GM23248 (cell line): ENCODE data around the gene ZNF222. TPM values are rescaled to one million over a fixed set of nuclear protein-coding genes. Genes with fewer than 3 reads are reported as not detected.

ENCODE experiments used
- DNase-seq: peaks from one replicate; pipeline ENCODE4 v3.0.0-alpha.2; 2015
- H2AFZ ChIP-seq: fragments of 200-600 bp; sonication (generic); 2 replicates; pipeline ENCODE4 v1.6.1; 2016; ENCODE audit warnings: antibody characterized with exemption
- H3F3A ChIP-seq: fragments of 200-600 bp; sonication (generic); 2 replicates; pipeline ENCODE4 v1.6.1; 2016; ENCODE audit warnings: mild to moderate bottlenecking, antibody characterized with exemption, mixed run types; ENCODE audit not compliant: insufficient read depth
- H3K27ac ChIP-seq: fragments of 200-600 bp; sonication (generic); 2 replicates; pipeline ENCODE4 v1.5.1; 2016; ENCODE audit warnings: mild to moderate bottlenecking
- H3K27me3 ChIP-seq: fragments of 200-600 bp; sonication (generic); replicated peaks from 2 replicates; pipeline ENCODE4 v1.6.1; 2016; ENCODE audit warnings: mild to moderate bottlenecking; ENCODE audit not compliant: insufficient read depth
- H3K36me3 ChIP-seq: fragments of 200-600 bp; sonication (generic); 2 replicates; pipeline ENCODE4 v1.6.1; 2016; ENCODE audit warnings: low read depth, mild to moderate bottlenecking
- H3K4me1 ChIP-seq: fragments of 200-600 bp; sonication (generic); 2 replicates; pipeline ENCODE4 v1.6.1; 2016; ENCODE audit warnings: mild to moderate bottlenecking; ENCODE audit not compliant: insufficient read depth
- H3K4me2 ChIP-seq: fragments of 200-600 bp; sonication (generic); one replicate; pipeline ENCODE4 v1.6.1; 2016; ENCODE audit warnings: mild to moderate bottlenecking; ENCODE audit not compliant: unreplicated experiment
- H3K4me3 ChIP-seq: fragments of 200-600 bp; sonication (generic); 2 replicates; pipeline ENCODE4 v1.5.1; 2016; ENCODE audit warnings: mild to moderate bottlenecking
- H3K79me2 ChIP-seq: fragments of 200-600 bp; sonication (generic); 2 replicates; pipeline ENCODE4 v1.6.1; 2016; ENCODE audit warnings: mild to moderate bottlenecking; ENCODE audit not compliant: insufficient read depth
- H3K9ac ChIP-seq: fragments of 200-600 bp; sonication (generic); 2 replicates; pipeline ENCODE4 v1.6.1; 2016; ENCODE audit warnings: mild to moderate bottlenecking
- H3K9me2 ChIP-seq: fragments of 200-600 bp; sonication (generic); 2 replicates; pipeline ENCODE4 v1.6.1; 2016; ENCODE audit warnings: mixed run types, mild to moderate bottlenecking, moderate library complexity; ENCODE audit not compliant: insufficient read depth
- H3K9me3 ChIP-seq: fragments of 200-600 bp; sonication (generic); one replicate; pipeline ENCODE4 v1.6.1; 2017; ENCODE audit warnings: low read depth
- H4K20me1 ChIP-seq: fragments of 200-600 bp; sonication (generic); 2 replicates; pipeline ENCODE4 v1.6.0; 2016; ENCODE audit not compliant: insufficient read depth
- EZH2 ChIP-seq: fragments of 200-600 bp; sonication (generic); IDR thresholded peaks from 2 replicates; pipeline ENCODE4 v1.6.1; 2018; ENCODE audit warnings: antibody characterized with exemption, mild to moderate bottlenecking; ENCODE audit not compliant: insufficient read depth, poor library complexity, severe bottlenecking
- EZH2phosphoT487 ChIP-seq: fragments of 200-600 bp; sonication (generic); IDR thresholded peaks from 2 replicates; pipeline ENCODE4 v1.6.1; 2018; ENCODE audit warnings: antibody characterized with exemption, moderate library complexity, mild to moderate bottlenecking, low read depth; ENCODE audit not compliant: insufficient read depth
- WGBS, 2 experiments: methylation state at CpG; one replicate each; pipeline ENCODE4 v1.1.6; 2015 to 2017; ENCODE audit warnings: low lambda C conversion rate in 2 of 2, low coverage in 1 of 2; ENCODE audit errors: missing lambda C conversion rate in 2 of 2; 5-methylcytosine and 5-hydroxymethylcytosine counted together
- in situ Hi-C: fragments of 300-500 bp; cut with MboI; formaldehyde crosslinking; loops from 2 replicates; pipeline ENCODE4 v1.15.0; 2020
- polyA plus RNA-seq: library from polyadenylated mRNA; unstranded; fragments of >200 nt; fragmentation: Nextera tagmentation; extraction: Ambion mirVana; gene quantifications from 2 replicates; pipeline ENCODE4 v1.2.1, GENCODE V29; 2016
- total RNA-seq: library from RNA; depleted of rRNA; stranded (reverse); fragments of >200 nt; shearing (Covaris generic); gene quantifications from 2 replicates; pipeline ENCODE4 v1.2.3, GENCODE V29; 2014

The ZNF222 gene
- total and polyA plus RNA-seq, 2 experiments from 2014 or later = 3.2 to 6.6 TPM

- in situ Hi-C loops = no loop called here
- H3K9me3 ChIP-seq = no peaks in the 10 kb centered on the region
- no peak overlapping the region for H3K9ac ChIP-seq
Measured at GRCh38 chr19:44021221-44021620, 4.0 kb upstream of the ZNF222 start.

GRCh38 chr19:44024900-44025216 lies 321 bp upstream of the ZNF222 start:
- H3K4me1 ChIP-seq = peaks cover 5% of the 10 kb centered on the region; the same call in 1 of the 2 replicates
- no peaks in the 10 kb centered on the region for H3F3A ChIP-seq
- peak overlapping the region; percentile 99 for H2AFZ ChIP-seq
- H3K79me2 ChIP-seq = peaks cover 12% of the 10 kb centered on the region
- H3K27me3 ChIP-seq = no peaks in the 10 kb centered on the region
- peak overlapping the region; percentile 100 for H3K4me3 ChIP-seq
- no peaks in the 10 kb centered on the region for H3K9me3 ChIP-seq
- 0 out of 2 replicates have a peak overlapping the region, but pooled peaks have one; percentile 50 for H3K27ac ChIP-seq
- H3K9ac ChIP-seq = peak overlapping the region; percentile 94
- in situ Hi-C loops = no loop called here
- no peak for DNase-seq
- TF ChIP-seq EZH2 = no peak
- peaks cover 19% of the 10 kb centered on the region for H3K36me3 ChIP-seq
- peak overlapping the region; percentile 85 for H3K4me2 ChIP-seq
- WGBS, 2 experiments = 49 to 51% methylated on average over 4 of the region's 4 CpGs
- no peaks in the 10 kb centered on the region for H4K20me1 ChIP-seq
- no peaks in the 10 kb centered on the region for H3K9me2 ChIP-seq

More at GRCh38 chr19:44021221-44021620, 4.0 kb upstream of the ZNF222 start:
- no peak for DNase-seq
- no peaks in the 10 kb centered on the region for H4K20me1 ChIP-seq
- H3K4me3 ChIP-seq = no peak overlapping the region
- no peak overlapping the region for H3K27ac ChIP-seq
- no peaks in the 10 kb centered on the region for H3K9me2 ChIP-seq
- no peaks in the 10 kb centered on the region for H3K36me3 ChIP-seq
- no peak overlapping the region for H2AFZ ChIP-seq
- no peak overlapping the region for H3K4me2 ChIP-seq
- H3K79me2 ChIP-seq = peaks cover 11% of the 10 kb centered on the region
- H3F3A ChIP-seq = no peaks in the 10 kb centered on the region
- H3K4me1 ChIP-seq = peaks cover 5% of the 10 kb centered on the region; the same call in 1 of the 2 replicates
- TF ChIP-seq EZH2phosphoT487 = no peak
- no peak for TF ChIP-seq EZH2
- no peaks in the 10 kb centered on the region for H3K27me3 ChIP-seq

GRCh38 chr19:44026622-44027021 lies 1.4 kb downstream of the ZNF222 start:
- no peak overlapping the region for H3K4me2 ChIP-seq
- no peaks in the 10 kb centered on the region for H3F3A ChIP-seq
- H3K9ac ChIP-seq = no peak overlapping the region
- no peaks in the 10 kb centered on the region for H4K20me1 ChIP-seq
- no peak overlapping the region for H2AFZ ChIP-seq
- no peaks in the 10 kb centered on the region for H3K9me2 ChIP-seq
- H3K27me3 ChIP-seq = no peaks in the 10 kb centered on the region
- in situ Hi-C loops = no loop called here
- peaks cover 5% of the 10 kb centered on the region; the same call in 1 of the 2 replicates for H3K4me1 ChIP-seq
- H3K9me3 ChIP-seq = peaks cover 3% of the 10 kb centered on the region
- H3K4me3 ChIP-seq = no peak overlapping the region
- no peak overlapping the region for H3K27ac ChIP-seq
- no peak for DNase-seq
- WGBS, 2 experiments = 96 to 99% methylated on average over 6 of the region's 6 CpGs
- TF ChIP-seq EZH2 (no peak), EZH2phosphoT487 (no peak)
- peaks cover 12% of the 10 kb centered on the region for H3K79me2 ChIP-seq
- peaks cover 36% of the 10 kb centered on the region for H3K36me3 ChIP-seq

DNA sequence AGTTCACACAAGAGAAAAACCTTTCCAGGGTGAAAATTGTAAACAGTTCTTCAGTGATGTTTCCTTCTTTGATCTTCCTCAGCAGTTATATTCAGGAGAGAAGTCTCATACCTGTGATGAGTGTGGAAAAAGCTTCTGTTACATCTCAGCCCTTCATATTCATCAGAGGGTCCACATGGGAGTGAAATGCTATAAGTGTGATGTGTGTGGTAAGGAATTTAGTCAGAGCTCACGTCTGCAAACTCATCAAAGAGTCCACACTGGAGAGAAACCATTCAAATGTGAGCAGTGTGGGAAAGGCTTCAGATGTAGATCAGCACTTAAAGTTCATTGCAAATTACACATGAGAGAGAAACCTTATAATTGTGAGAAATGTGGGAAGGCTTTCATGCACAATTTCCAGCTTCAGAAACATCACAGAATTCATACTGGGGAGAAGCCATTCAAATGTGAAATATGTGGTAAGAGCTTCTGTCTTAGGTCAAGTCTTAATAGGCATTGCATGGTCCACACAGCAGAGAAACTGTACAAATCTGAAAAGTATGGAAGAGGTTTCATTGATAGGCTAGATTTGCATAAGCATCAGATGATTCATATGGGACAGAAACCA lies 6.9 kb downstream of the ZNF222 start:
- TF ChIP-seq EZH2phosphoT487 = no peak
- Histone ChIP-seq H3K9ac (no peak overlapping the region), H3K9me3 (peaks cover 8% of the 10 kb centered on the region), H3K27me3 (no peaks in the 10 kb centered on the region), H3K36me3 (peaks cover 52% of the 10 kb centered on the region), H3K79me2 (no peaks in the 10 kb centered on the region), H3K4me2 (no peak overlapping the region), H3K27ac (no peak overlapping the region), H3K4me1 (no peaks in the 10 kb centered on the region), H3K9me2 (no peaks in the 10 kb centered on the region), H3K4me3 (no peak overlapping the region), H4K20me1 (no peaks in the 10 kb centered on the region), H3F3A (no peaks in the 10 kb centered on the region), H2AFZ (no peak overlapping the region)
- DNase-seq = no peak
- 48 to 56% methylated on average over 1 of the region's 1 CpG for WGBS, 2 experiments
- in situ Hi-C loops = no loop called here

DNA sequence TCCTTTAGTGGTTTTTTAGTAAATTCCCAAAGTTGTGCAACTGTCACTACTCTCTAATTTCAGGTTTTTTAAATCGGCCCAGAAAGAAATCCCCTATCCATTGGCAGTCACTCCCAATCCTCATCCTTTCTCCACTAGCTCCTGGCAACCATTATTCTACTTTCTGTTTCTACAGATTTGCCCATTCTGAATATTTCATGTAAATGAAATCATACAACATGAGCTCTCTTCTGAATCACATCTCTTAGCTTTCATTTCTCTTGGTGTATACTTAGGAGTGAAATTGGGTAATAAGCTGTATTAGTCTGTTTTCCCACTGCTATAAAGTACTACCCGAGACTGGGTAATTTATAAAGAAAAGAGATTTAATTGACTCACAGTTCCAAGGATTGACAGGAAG lies 17.0 kb downstream of the ZNF222 start:
- no peak overlapping the region for H3K4me3 ChIP-seq
- no peak for DNase-seq
- no peaks in the 10 kb centered on the region for H3F3A ChIP-seq
- H3K9me3 ChIP-seq = no peaks in the 10 kb centered on the region
- no peaks in the 10 kb centered on the region for H3K9me2 ChIP-seq
- no peak overlapping the region for H3K9ac ChIP-seq
- H3K4me2 ChIP-seq = no peak overlapping the region
- H3K79me2 ChIP-seq = no peaks in the 10 kb centered on the region
- no peaks in the 10 kb centered on the region for H4K20me1 ChIP-seq
- H2AFZ ChIP-seq = no peak overlapping the region
- in situ Hi-C loops = no loop called here
- H3K4me1 ChIP-seq = no peaks in the 10 kb centered on the region
- no peaks in the 10 kb centered on the region for H3K36me3 ChIP-seq
- WGBS, 2 experiments = 7 to 16% methylated on average over 2 of the region's 2 CpGs
- H3K27ac ChIP-seq = no peak overlapping the region
- TF ChIP-seq EZH2phosphoT487 = no peak
- TF ChIP-seq EZH2 = no peak
- H3K27me3 ChIP-seq = 0 out of 2 replicates have a peak, but pooled peaks cover 11% of the 10 kb centered on the region
